Measurements from ENCODE around the gene RIMS4. TPM values are rescaled to one million over a fixed set of nuclear protein-coding genes. Genes with fewer than 3 reads are reported as not detected.

RIMS4 gene
- total RNA-seq, 2 experiments from 2014 or later, result not detected

DNA sequence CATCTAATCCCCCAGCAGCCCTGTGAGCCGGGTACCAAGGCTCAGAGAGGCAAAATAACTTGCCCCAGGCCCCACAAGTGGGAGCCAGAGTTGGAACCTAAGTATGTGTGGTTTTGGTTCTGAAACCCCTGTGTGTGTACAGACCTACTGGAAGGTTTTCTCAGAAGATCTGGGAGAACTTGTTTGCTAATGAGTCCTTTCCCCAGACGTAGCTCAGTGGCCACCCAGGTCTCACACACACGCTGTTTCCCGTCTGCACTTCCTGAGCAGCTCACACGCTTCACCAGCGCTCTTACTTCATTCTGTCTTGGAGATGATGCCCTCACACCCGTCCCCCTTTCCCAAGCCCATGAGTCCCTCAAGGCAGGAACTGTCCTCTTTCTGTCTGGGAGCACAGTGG, 87.0 kb downstream of the RIMS4 start:
- TF ChIP-seq, protein P1, sequence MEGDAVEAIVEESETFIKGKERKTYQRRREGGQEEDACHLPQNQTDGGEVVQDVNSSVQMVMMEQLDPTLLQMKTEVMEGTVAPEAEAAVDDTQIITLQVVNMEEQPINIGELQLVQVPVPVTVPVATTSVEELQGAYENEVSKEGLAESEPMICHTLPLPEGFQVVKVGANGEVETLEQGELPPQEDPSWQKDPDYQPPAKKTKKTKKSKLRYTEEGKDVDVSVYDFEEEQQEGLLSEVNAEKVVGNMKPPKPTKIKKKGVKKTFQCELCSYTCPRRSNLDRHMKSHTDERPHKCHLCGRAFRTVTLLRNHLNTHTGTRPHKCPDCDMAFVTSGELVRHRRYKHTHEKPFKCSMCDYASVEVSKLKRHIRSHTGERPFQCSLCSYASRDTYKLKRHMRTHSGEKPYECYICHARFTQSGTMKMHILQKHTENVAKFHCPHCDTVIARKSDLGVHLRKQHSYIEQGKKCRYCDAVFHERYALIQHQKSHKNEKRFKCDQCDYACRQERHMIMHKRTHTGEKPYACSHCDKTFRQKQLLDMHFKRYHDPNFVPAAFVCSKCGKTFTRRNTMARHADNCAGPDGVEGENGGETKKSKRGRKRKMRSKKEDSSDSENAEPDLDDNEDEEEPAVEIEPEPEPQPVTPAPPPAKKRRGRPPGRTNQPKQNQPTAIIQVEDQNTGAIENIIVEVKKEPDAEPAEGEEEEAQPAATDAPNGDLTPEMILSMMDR (IDR thresholded peaks at IDR 0.05), result no peak
- Histone ChIP-seq H3K4me3 (ENCODE audit: low read length) (no peak overlapping the region), H3K27ac (ENCODE audit: low read depth in 1 of 2, low read length in 2 of 2) (no peak overlapping the region), H3K9me3 (ENCODE audit: control insufficient read depth in 1 of 2, insufficient read depth in 1 of 2, low read length in 2 of 2) (no peaks in the 10 kb centered on the region), H3K36me3 (ENCODE audit: insufficient read depth, low read length) (no peaks in the 10 kb centered on the region), H3K27me3 (ENCODE audit: control insufficient read depth in 1 of 2, insufficient read depth in 2 of 2, low read length in 2 of 2) (no peaks in the 10 kb centered on the region), H3K4me1 (ENCODE audit: insufficient read depth, low read length) (no peaks in the 10 kb centered on the region)
- H3K4me3 Mint-ChIP-seq, result no peak overlapping the region
- no peak for ATAC-seq (ENCODE audit: poor library complexity)
- ChIA-PET CTCF (no interaction called here), POLR2A (no interaction called here)
- H3K27ac Mint-ChIP-seq, result no peak overlapping the region
- no peaks in the 10 kb centered on the region for H3K9me3 Mint-ChIP-seq
- H3K27me3 Mint-ChIP-seq, result no peaks in the 10 kb centered on the region
- intact Hi-C loops (cut with DNase I, micrococcal nuclease), result loop anchor here in 1 of 2 experiments (5.0 kb wide), 1 partner anchor 844 kb away; no protein-coding TSS in a partner anchor
- H3K4me1 Mint-ChIP-seq (ENCODE audit: low read depth), result no peaks in the 10 kb centered on the region
- DNase-seq, result no peak
- no peaks in the 10 kb centered on the region for H3K36me3 Mint-ChIP-seq (ENCODE audit: low read depth)

DNA sequence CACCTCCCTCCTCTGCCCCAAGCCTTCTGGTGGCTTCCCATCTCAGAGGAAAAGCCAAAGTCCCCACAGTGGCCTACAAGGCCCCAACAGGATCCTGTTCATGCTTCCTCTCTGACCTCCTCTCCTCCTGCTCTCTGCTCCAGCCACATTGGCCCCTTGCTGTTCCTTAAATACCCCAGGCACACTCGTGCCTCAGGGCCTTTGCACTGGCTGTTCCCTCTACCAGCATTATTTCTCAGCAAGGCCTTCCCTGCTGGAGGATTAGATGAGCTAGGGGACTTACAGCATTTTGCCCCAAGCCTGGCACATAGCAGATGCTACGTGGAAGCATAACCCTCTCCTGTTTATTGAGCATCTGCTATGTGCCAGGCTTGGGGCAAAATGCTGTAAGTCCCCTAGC, 87.4 kb downstream of the RIMS4 start:
- H3K27me3 ChIP-seq (ENCODE audit: control insufficient read depth in 1 of 2, insufficient read depth in 2 of 2, low read length in 2 of 2), result no peaks in the 10 kb centered on the region
- no peak overlapping the region for H3K27ac ChIP-seq (ENCODE audit: low read depth in 1 of 2, low read length in 2 of 2)
- H3K4me3 ChIP-seq (ENCODE audit: low read length), result no peak overlapping the region
- Mint-ChIP-seq H3K4me1 (ENCODE audit: low read depth) (no peaks in the 10 kb centered on the region), H3K4me3 (no peak overlapping the region), H3K9me3 (no peaks in the 10 kb centered on the region), H3K36me3 (ENCODE audit: low read depth) (no peaks in the 10 kb centered on the region), H3K27me3 (no peaks in the 10 kb centered on the region), H3K27ac (no peak overlapping the region)
- intact Hi-C loops (cut with DNase I, micrococcal nuclease), result loop anchor here in 1 of 2 experiments (5.0 kb wide), 1 partner anchor 844 kb away; no protein-coding TSS in a partner anchor
- no peaks in the 10 kb centered on the region for H3K9me3 ChIP-seq (ENCODE audit: control insufficient read depth in 1 of 2, insufficient read depth in 1 of 2, low read length in 2 of 2)
- DNase-seq, result no peak
- no peak for ATAC-seq (ENCODE audit: poor library complexity)
- H3K36me3 ChIP-seq (ENCODE audit: insufficient read depth, low read length), result no peaks in the 10 kb centered on the region
- POLR2A ChIA-PET, result no interaction called here
- CTCF ChIA-PET, result no interaction called here
- no peaks in the 10 kb centered on the region for H3K4me1 ChIP-seq (ENCODE audit: insufficient read depth, low read length)
- TF ChIP-seq, protein P1 (IDR thresholded peaks at IDR 0.05), result no peak

DNA sequence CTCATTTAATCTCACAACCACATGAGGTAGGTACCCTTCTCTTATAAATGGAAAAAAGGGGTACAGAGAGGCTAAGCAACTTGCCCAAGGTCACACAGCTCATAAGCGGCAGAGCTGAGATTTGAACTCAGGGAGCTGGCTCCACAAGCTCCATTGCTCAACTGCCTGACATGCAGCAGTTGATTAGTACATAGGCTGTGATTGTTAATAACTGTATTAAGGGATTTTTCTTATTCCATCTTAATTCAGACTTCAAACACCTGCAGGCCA, 88.6 kb downstream of the RIMS4 start:
- Histone ChIP-seq H3K4me1 (ENCODE audit: insufficient read depth, low read length) (no peaks in the 10 kb centered on the region), H3K36me3 (ENCODE audit: insufficient read depth, low read length) (no peaks in the 10 kb centered on the region), H3K27me3 (ENCODE audit: control insufficient read depth in 1 of 2, insufficient read depth in 2 of 2, low read length in 2 of 2) (no peaks in the 10 kb centered on the region), H3K27ac (ENCODE audit: low read depth in 1 of 2, low read length in 2 of 2) (no peak overlapping the region), H3K9me3 (ENCODE audit: control insufficient read depth in 1 of 2, insufficient read depth in 1 of 2, low read length in 2 of 2) (no peaks in the 10 kb centered on the region), H3K4me3 (ENCODE audit: low read length) (no peak overlapping the region)
- POLR2A ChIA-PET, result no interaction called here
- CTCF ChIA-PET, result no interaction called here
- H3K36me3 Mint-ChIP-seq (ENCODE audit: low read depth), result no peaks in the 10 kb centered on the region
- TF ChIP-seq, protein P1 (IDR thresholded peaks at IDR 0.05), result no peak
- no peaks in the 10 kb centered on the region for H3K9me3 Mint-ChIP-seq
- intact Hi-C loops (cut with DNase I, micrococcal nuclease), result loop anchor here in 1 of 2 experiments (5.0 kb wide), 1 partner anchor 846 kb away; no protein-coding TSS in a partner anchor
- no peak for ATAC-seq (ENCODE audit: poor library complexity)
- no peak overlapping the region for H3K27ac Mint-ChIP-seq
- no peak overlapping the region for H3K4me3 Mint-ChIP-seq
- no peak for DNase-seq
- no peaks in the 10 kb centered on the region for H3K27me3 Mint-ChIP-seq
- H3K4me1 Mint-ChIP-seq (ENCODE audit: low read depth), result no peaks in the 10 kb centered on the region
